PC-9 (cell line): ENCODE measurements around the gene WDR13.

Experiments used
- CTCF ChIP-seq: fragments of 200-600 bp; sonication (generic); conservative IDR thresholded peaks from 2 replicates; pipeline ENCODE4 v1.6.1; 2017; ENCODE audit warnings: mixed run types, antibody characterized with exemption, mild to moderate bottlenecking, moderate library complexity
- EZH2 ChIP-seq: fragments of 200-600 bp; sonication (generic); IDR thresholded peaks from 2 replicates; pipeline ENCODE4 v1.8.0; 2017; ENCODE audit warnings: antibody characterized with exemption, low read depth

- no peak for TF ChIP-seq CTCF
- no peak for TF ChIP-seq EZH2
Measured at GRCh38 chrX:48560056-48560455, 37.2 kb upstream of the WDR13 start.
